Memory B cell (primary cell): ENCODE data around the gene SAP30BP.

Source experiments
- ATAC-seq: fragments of 150-1000 bp; cut with Tn5 transposase; 2 replicates; pipeline ENCODE4 v1.10.0; 2021; ENCODE audit warnings: low read depth, mild to moderate bottlenecking, moderate library complexity
- DNase-seq, 2 donors: peaks; one replicate each; pipeline ENCODE4 v3.0.0; 2022; ENCODE audit warnings: low spot score in 2 of 2
- H3K27ac Mint-ChIP-seq: one replicate; pipeline ENCODE4 v1.8.0; 2022; ENCODE audit warnings: mild to moderate bottlenecking, moderate library complexity, mixed read lengths
- H3K27me3 Mint-ChIP-seq: one replicate; pipeline ENCODE4 v1.8.0; 2022; ENCODE audit warnings: mixed read lengths
- H3K36me3 Mint-ChIP-seq: one replicate; pipeline ENCODE4 v1.8.0; 2022; ENCODE audit warnings: mild to moderate bottlenecking, mixed read lengths
- H3K4me1 Mint-ChIP-seq: one replicate; pipeline ENCODE4 v1.8.0; 2022; ENCODE audit warnings: mixed read lengths
- H3K4me3 Mint-ChIP-seq: one replicate; pipeline ENCODE4 v1.8.0; 2022; ENCODE audit warnings: mild to moderate bottlenecking, moderate library complexity, mixed read lengths
- H3K9me3 Mint-ChIP-seq: one replicate; pipeline ENCODE4 v1.8.0; 2022; ENCODE audit warnings: mixed read lengths

The SAP30BP gene

DNA sequence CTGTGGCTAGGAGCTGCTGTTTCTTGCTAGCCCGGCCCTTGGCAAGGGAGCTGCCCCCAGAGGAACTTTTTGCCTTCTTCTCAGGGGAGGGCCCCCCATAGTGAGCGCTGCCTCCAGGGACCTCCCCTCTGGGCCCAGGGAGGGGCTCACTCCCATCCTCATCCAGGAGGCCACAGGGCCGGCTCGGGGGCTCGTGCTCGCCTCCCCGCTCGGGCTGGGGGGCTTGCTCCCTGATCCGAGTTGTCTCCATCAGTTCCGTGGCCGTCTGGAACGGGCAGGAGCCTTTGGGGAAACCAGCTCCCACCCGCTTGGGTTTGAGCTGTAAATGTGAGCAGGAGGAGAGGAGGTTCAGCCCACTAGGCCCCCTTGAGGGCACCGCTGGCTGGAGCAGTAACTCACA, 38.0 kb upstream of the SAP30BP start:
- H3K27me3 Mint-ChIP-seq: no peaks in the 10 kb centered on the region
- peaks cover 2% of the 10 kb centered on the region for H3K4me1 Mint-ChIP-seq
- peaks cover 1% of the 10 kb centered on the region for H3K36me3 Mint-ChIP-seq
- ATAC-seq (no peak), DNase-seq (no peak)
- no peaks in the 10 kb centered on the region for H3K9me3 Mint-ChIP-seq
- H3K27ac Mint-ChIP-seq: no peak overlapping the region
- no peak overlapping the region for H3K4me3 Mint-ChIP-seq

DNA sequence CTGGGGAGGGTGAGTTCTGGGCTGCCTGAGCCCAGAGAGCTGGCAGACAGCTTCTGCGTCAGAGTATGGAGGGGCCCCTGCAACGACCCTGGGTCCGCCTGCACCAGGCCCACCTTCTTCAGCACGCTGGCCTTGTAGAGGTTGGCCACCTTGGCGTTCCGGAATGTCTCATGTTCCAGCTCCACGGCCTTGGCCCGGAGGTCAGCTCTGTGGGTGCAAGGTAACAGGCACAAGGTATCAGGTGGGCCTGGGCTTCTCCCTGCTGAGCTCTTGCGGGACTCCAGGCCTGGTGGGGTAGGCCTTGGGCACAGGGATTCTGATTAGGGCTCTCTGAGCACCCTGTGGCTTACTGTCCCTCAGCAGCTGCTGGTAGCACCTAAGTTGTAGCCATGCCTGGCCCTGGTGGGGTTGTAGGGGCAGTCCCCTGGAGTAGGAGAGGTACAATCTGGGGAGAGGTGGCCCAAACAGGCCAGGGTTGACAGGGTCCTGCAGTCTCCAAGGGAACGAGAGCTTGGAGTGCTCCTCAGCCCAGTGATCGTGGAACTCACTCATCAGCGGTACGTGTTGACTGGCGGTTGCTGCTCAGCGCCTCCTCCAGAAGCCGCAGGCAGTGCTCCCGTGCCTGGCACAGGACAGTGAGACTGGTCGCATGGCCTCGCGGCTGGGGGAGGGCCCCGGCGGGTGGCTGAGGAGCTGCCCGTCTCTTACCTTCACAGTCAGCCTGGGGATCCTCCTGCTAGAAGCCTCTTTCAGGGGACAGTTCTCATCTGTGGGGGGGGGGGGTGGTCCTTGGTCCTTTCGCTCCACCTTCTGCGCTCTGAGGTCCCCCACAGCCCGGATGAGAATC, 36.8 kb upstream of the SAP30BP start:
- no peak for ATAC-seq
- DNase-seq: no peak
- Mint-ChIP-seq H3K27ac (no peak overlapping the region), H3K36me3 (peaks cover 1% of the 10 kb centered on the region), H3K4me3 (no peak overlapping the region), H3K27me3 (no peaks in the 10 kb centered on the region), H3K4me1 (peaks cover 2% of the 10 kb centered on the region), H3K9me3 (no peaks in the 10 kb centered on the region)

DNA sequence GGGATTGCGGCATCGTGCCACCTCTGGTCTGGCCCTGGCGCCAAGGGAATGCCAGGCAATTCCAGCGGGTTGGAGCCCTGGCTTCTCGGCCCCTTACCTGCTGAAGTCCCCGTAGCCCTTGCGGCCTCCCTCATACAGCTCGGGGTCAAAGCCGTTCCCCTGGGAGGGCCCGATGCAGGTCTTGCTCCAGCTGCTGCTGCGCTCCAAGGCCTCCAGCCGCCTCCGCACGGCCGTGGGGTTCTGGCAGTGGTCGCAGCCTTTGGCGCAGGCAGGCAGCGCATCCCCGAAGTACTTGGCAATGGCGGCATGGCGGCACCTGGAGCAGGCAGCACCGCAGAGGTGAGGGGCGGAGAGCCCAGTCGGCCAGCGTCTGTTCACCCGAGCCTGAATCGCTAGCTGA, 35.8 kb upstream of the SAP30BP start:
- ATAC-seq: no peak
- peaks cover 2% of the 10 kb centered on the region for H3K4me1 Mint-ChIP-seq
- no peaks in the 10 kb centered on the region for H3K9me3 Mint-ChIP-seq
- no peak overlapping the region for H3K27ac Mint-ChIP-seq
- DNase-seq: no peak
- H3K36me3 Mint-ChIP-seq: peaks cover 1% of the 10 kb centered on the region
- H3K27me3 Mint-ChIP-seq: no peaks in the 10 kb centered on the region
- no peak overlapping the region for H3K4me3 Mint-ChIP-seq

DNA sequence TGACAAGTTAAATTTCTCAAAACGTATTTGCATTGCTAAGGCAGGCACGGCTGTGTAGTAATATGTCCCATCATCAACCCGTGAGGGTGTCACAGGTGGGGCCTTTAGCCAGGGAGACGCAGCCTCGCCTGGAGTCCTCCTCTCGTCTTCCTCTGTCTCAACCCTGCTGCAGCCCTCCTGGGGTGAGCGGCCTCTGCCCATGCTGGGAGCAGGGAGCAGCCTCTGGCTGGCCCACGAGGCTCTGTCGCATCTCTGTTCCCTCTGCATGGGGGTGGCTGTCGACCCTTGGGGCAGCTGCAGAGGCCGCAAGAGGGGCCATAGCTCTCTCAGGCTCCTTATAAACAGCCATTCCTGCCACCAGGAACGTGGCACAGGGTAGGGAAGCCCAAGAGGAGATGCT, 34.7 kb upstream of the SAP30BP start:
- H3K9me3 Mint-ChIP-seq: no peaks in the 10 kb centered on the region
- no peak for DNase-seq
- no peak overlapping the region for H3K4me3 Mint-ChIP-seq
- H3K27me3 Mint-ChIP-seq: no peaks in the 10 kb centered on the region
- H3K27ac Mint-ChIP-seq: no peak overlapping the region
- peaks cover 1% of the 10 kb centered on the region for H3K36me3 Mint-ChIP-seq
- peaks cover 2% of the 10 kb centered on the region for H3K4me1 Mint-ChIP-seq
- ATAC-seq: no peak

DNA sequence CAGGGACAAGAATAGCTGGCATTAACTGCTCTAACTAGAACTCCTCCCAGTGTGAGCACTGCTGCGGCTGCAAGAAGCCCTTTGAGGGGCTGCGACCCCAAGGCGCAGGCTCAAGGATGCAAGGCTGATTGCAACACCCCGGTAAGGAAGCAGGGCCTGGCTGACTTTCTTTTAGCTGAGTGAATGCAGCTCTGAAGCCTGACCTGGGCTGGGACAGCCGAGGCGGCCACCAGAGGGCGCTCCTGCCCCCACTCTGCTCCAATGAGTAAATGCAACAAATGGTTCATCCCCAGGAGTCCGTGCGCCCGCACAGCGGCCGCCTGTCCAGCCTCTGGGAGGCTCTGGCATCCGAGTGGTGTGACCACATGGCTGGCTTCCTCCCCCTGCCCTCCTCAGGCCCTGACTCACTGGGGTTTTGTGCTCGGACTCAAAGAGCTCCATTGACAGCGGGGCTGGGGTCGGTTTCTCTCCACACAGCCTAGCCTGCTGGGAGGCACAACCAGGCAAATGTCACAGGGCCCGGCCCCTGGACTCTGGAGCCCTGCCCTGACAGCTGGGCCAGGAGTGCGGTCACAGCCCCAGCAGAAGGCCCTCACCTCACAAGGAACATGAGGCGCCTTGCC, 34.2 kb upstream of the SAP30BP start, which contains the start of gene SMIM5:
Gene SMIM5, plus strand, starts transcription at position 572 of the 623 bp plus-strand sequence. CDS start 6,768 bp downstream, outside the sequence.
- H3K27me3 Mint-ChIP-seq: no peaks in the 10 kb centered on the region
- no peak within 1 kb of the TSS for H3K4me3 Mint-ChIP-seq
- H3K4me1 Mint-ChIP-seq: peaks cover 2% of the 10 kb centered on the region
- DNase-seq (peak; percentile 85 to 87), ATAC-seq (peak; percentile 94)
- no peaks in the 10 kb centered on the region for H3K9me3 Mint-ChIP-seq
- peaks cover 1% of the 10 kb centered on the region for H3K36me3 Mint-ChIP-seq
- no peak within 1 kb of the TSS for H3K27ac Mint-ChIP-seq

DNA sequence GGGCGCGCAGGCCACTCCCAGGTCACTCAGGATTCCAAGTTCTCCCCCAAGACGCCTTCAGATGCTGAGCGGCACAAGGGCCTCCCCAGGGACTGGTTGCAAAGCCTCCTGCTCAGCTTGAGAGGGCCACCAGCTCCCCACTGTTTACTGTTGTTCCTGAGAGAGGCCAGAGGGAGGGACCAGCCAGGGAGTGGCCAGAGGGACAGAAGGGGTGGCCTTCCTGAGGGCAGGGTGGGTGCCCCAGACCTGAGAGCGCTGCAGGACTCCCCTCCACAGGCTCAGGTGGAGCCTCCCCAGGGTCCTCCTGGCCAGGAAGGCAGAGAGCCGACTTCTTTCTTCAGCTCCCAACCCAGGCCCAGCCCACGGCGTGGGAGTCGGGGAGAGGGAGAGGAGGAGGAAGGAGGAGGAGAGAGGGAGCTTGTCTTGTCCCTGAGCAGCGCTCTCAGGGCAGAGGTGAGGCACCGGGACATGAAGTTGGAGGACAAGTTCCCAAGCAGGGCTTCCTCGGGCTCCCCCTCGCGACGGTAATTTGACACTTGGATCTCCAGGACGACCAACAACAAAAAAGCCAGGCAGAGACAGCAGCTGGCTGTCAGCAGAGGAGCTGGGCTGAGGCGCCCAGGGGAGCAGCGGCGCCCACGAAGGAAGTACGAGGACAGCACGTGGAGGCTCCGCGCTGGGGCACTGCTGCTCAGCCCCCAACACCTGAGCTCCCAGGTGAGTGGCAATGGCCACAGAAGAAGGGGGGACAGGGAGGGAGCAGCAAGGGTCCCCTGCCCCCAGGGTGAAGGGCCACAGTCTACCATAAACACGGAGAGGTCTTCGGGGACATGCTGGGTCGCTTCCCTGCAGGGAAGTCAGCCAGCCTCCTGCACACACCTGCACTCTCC, 33.4 kb upstream of the SAP30BP start:
- Mint-ChIP-seq H3K9me3 (no peaks in the 10 kb centered on the region), H3K27ac (no peak overlapping the region), H3K4me1 (peaks cover 2% of the 10 kb centered on the region), H3K36me3 (peaks cover 2% of the 10 kb centered on the region), H3K27me3 (no peaks in the 10 kb centered on the region), H3K4me3 (no peak overlapping the region)
- ATAC-seq (peak; percentile 49), DNase-seq (peak; percentile 30 to 44)

DNA sequence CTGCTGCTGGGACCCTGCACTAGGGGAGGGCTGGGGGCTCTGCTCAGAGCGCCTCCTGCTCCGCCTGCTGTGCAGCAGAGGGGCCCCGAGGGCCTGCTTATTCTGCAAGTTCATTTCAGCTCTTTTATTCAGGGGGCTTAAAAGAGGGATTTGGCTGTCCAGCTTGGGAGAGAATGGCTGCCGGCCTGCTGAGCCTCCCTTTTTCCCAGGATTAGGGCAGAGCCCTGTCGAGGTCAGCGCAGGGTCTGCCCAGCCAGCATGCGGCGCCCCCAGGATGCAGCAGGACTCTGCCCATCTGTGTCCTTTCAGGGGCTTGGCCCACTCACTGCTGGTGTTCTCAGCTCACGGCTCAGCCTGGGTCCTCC, 32.8 kb upstream of the SAP30BP start:
- ATAC-seq (no peak), DNase-seq (no peak)
- H3K4me1 Mint-ChIP-seq: peaks cover 2% of the 10 kb centered on the region
- no peak overlapping the region for H3K4me3 Mint-ChIP-seq
- H3K27ac Mint-ChIP-seq: no peak overlapping the region
- no peaks in the 10 kb centered on the region for H3K9me3 Mint-ChIP-seq
- H3K27me3 Mint-ChIP-seq: no peaks in the 10 kb centered on the region
- H3K36me3 Mint-ChIP-seq: peaks cover 2% of the 10 kb centered on the region

DNA sequence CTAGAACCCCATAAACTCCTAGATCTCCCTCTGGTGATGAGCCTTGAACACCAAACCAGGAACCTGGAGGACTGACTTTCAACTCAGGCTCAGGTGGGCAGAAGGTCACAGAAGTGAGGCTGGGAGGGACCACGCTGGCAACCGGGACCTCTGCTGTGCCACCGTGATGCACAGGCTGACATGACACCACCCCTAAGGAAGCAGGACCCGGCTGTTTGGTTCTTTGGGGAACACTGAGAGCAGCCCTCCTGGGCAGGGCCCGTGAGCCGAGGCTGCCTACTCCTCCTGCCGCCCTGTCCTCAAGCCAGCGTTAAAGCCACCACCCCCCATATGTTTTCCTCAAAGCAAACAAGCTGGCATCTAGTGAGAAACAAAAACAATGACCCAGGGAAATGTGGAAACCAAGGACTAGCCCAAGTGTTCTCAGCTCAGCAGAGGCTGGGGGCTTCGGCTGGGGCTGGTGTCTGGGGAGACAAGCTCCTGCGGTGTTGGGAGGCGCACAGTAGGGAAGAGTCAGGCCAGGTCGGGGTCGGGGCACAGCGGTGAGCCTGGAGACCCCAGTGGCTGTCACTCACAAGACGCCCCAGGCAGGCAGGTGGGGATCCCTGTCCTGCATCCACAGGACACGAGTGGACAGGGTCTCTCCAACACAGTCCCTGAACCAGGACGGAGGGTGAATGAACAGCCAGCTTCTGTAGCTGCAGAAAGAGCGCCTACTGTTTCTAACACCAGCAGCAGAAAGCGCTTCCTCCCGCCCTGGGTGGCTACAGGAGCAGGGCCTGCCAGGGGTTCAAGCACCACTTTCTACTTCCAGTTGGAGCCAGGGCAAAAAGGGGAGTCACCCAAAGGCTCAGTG, 32.2 kb upstream of the SAP30BP start:
- Mint-ChIP-seq H3K36me3 (peaks cover 2% of the 10 kb centered on the region), H3K27ac (no peak overlapping the region), H3K4me3 (no peak overlapping the region), H3K4me1 (peaks cover 2% of the 10 kb centered on the region), H3K9me3 (no peaks in the 10 kb centered on the region), H3K27me3 (no peaks in the 10 kb centered on the region)
- no peak for DNase-seq
- no peak for ATAC-seq

DNA sequence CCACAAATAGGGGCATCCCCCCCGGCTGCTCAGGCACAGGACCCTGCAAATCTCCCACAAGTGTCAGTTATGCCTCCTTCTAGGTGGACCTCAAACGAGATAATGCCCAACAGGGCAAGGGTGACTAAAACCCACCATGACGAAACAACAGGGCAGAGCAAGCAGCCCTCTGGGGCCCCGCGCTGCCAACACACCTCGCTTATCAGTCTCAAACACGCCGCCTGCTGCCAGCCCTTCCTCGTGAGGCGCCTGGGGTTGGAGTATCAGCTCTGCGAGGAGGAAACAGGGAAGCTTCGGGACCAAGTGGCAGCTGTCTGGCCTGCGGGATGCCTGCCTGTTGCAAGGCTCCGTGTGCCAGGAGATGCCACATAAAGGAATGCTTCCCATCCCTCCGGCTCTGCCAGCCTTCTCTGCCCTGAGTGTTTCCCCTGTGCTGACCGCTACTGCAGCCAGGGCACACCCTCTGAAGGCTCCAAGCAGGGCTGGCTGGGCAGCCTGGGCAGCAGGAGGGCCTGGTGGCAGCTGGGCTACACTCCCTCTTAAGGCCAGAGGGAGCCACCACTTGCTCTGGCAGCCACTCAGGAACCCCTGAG, 31.4 kb upstream of the SAP30BP start:
- Mint-ChIP-seq H3K27ac (no peak overlapping the region), H3K4me3 (no peak overlapping the region), H3K4me1 (peaks cover 2% of the 10 kb centered on the region), H3K36me3 (peaks cover 2% of the 10 kb centered on the region), H3K9me3 (no peaks in the 10 kb centered on the region), H3K27me3 (no peaks in the 10 kb centered on the region)
- DNase-seq (no peak), ATAC-seq (no peak)

DNA sequence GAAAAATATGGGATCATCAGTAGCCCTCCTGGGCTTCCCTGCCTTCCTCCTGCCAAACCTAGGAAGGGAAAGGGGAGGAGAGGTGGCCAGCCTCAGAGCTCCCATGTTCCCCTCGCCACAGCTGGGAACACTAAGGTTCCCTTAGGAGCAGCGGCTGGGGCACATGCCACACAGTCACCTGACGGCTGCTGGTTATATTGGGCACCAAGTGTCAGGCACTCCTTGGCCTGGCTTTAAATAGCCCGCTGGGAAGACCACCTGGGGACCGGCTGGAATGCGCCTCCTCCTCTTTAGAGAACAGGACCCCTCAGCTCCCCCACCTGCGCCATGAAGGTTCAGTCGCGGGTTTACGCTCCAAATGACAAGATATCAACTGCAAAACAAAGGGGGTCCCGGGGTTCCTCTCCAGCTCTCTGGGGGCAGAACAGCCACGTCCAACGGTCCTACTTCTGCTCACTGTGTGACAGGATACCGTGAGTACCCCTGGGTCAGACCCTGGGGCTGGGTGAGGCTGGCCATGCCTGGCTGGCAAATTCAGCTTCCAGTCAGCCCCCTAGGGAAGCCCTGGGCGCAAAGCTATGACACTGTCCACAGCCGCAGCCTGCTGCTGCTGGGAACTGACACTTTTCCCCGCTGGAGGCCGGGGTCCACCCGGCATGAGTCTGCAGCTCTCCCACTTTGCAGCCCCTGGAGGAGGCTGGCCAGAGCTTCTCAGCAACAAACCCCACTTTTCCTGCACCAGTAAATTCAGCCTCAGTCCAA, 30.6 kb upstream of the SAP30BP start:
- Mint-ChIP-seq H3K4me1 (peaks cover 2% of the 10 kb centered on the region), H3K4me3 (no peak overlapping the region), H3K27ac (no peak overlapping the region), H3K36me3 (peaks cover 2% of the 10 kb centered on the region), H3K27me3 (no peaks in the 10 kb centered on the region), H3K9me3 (no peaks in the 10 kb centered on the region)
- ATAC-seq (no peak), DNase-seq (no peak)

DNA sequence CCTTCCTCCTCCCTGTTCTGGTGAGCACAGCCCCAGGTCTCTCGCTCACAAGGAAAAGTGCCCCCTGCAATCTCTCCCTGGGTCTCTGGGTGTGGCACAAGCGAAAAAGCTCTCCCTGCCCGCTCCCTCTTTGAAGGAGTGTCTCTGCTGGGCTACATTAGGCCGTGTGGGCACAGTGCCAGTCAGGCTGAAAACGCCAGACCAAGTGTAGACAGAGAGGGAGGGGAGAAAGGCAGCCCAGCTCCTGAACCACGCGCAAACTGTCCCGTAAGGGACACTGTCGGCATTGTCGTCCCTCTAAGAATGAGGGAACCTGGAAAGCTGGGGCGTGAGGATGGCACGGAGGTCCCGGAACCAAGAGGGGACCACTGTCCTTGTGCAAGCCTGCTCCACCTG, 30.0 kb upstream of the SAP30BP start:
- DNase-seq (no peak), ATAC-seq (no peak)
- Mint-ChIP-seq H3K36me3 (peaks cover 4% of the 10 kb centered on the region), H3K4me1 (peaks cover 2% of the 10 kb centered on the region), H3K9me3 (no peaks in the 10 kb centered on the region), H3K27me3 (no peaks in the 10 kb centered on the region), H3K27ac (no peak overlapping the region), H3K4me3 (no peak overlapping the region)

DNA sequence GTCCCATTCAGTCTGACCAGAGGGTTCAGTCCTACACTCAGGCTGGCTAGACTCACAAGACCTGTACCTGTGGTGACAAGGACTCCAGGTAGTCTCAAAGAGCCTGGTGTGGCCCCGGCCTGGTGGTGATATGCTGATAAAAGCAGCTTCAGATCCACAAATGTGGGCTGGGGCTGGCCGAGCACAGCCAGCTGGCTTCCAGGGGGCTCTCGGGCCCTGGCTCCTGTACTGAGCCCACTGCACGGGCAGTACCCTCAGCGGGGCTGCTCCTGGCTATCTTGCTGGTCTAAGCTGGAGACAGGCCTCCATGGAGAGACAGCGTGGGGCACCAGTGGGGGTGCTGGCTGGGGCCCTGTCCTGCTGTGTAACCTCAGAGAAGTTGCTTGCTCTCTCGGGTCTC, 29.6 kb upstream of the SAP30BP start:
- peaks cover 4% of the 10 kb centered on the region for H3K36me3 Mint-ChIP-seq
- no peak for DNase-seq
- H3K27me3 Mint-ChIP-seq: no peaks in the 10 kb centered on the region
- no peak for ATAC-seq
- no peak overlapping the region for H3K27ac Mint-ChIP-seq
- H3K4me3 Mint-ChIP-seq: no peak overlapping the region
- peaks cover 2% of the 10 kb centered on the region for H3K4me1 Mint-ChIP-seq
- H3K9me3 Mint-ChIP-seq: no peaks in the 10 kb centered on the region
